Measurements from ENCODE around the gene COL19A1.
A peak's percentile ranks its signal among the peaks of the same experiment; 100 is the strongest.
"Not testable (repeated sequence)": the region's sequence is repeated elsewhere in the genome, so short reads cannot be mapped to it uniquely, and the experiment has no call there.

The COL19A1 gene

DNA sequence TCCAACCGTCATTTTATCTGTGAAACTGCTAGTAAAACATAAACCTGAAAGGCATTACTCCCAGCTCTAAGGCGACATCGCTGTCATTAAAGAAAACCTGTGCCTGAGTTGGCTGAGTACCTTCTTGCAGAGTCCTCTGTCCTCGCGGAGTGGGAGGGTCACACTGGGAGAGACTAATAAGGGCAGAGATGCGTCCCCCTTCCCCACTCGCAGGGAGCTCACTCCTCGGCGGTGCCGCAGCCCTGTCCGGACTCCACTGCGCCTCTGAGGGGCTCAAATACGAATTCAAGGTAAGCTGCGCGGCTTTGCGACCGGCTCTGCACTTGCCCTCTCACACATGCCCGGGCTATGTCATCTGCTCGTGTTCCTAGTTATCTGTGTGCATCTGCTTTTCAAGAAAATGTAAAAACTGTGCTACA is at the start of gene COL19A1:
COL19A1 (plus strand) TSS at position 206 of the 419 bp plus-strand sequence. CDS start 13,012 bp downstream, outside the sequence.
- no peak for DNase-seq

DNA sequence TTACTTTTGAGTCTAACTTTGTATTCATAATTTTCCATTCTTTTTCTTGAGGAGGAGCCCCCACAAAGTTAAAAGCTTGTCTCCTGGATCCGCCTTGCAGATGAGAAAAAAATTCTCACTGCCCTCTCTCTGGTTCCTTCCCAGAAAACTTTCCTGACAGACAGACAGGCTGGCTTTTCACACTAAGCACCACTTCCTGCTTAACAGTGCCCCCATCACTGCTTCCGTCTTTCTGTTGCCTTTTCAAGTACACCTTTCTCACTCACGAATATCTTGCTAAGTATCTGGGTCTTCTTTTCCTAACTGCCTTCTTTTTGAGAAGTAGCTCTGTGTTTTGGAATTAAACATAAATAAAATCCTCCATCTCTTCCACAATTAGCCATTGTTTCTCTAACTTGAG is 49.8 kb upstream of the COL19A1 start:
- DNase-seq, result no peak

DNA sequence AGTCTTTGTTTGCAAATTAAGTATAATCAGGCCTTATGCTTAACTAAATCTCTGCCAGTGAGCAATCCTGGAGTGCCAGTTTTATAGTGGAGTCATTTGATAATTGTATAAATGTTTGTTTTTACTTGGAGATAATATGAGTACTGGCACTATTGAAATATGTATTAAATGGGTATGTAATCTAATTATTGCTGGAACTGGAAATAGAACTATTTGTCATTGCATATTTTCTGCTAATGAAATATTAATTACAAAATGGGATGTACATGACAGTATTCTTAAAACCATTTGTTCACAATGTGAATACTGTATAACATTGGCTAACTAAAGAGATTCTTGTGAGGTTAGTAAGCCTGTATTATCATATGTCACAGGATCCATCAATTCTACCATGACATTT is 49.0 kb upstream of the COL19A1 start:
- no peak for DNase-seq

DNA sequence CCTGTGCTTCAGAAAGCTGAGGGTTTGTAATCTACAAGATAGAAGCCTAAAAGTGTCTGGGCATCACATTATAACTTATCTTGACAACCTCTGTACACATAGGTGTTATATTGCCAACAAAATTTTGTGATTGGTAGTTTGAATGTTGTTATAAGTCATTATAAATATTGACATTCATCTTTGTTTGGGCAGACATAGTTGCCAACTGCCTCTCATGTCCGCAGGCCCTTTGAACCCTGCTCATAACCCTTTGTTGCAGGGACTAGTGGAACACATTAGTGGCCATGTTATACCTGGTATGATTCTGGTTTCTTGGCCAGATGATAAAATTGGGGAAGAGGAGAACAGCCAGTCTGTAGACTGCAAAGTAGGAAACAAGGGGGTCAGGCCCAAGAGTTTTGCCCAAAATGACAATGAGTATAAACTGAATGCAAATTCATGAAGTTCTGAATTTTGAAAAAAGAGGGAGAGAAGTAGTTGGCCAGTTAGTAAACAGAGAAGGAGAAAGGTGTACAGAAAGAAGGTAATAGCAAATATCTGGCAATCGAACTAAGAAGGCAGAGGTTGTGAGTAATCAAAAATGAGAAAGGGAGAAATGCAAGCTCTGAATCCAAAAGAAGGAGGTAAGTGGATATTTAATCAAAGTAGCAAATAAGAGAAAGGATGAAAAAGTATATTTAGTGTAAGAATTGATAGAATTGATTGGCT is 48.0 kb upstream of the COL19A1 start:
- no peak for DNase-seq

DNA sequence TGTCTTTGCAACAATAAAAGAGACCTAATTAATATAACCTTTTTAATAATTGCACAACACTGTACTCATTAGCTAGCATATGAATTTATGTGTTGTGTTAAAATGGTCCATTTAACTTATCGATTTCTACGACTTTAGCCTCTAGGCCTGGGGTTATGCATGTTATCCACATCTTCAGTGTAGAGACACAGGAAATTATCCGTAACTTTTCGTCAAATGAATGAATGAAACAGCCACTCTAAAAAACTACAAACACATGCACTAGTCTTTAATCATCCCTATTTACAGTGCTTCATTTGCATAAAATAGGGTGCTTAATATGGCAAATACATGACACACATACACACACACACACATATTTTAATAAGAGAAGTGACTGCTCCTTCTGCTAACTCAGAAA is 47.2 kb upstream of the COL19A1 start:
- DNase-seq, result no peak

DNA sequence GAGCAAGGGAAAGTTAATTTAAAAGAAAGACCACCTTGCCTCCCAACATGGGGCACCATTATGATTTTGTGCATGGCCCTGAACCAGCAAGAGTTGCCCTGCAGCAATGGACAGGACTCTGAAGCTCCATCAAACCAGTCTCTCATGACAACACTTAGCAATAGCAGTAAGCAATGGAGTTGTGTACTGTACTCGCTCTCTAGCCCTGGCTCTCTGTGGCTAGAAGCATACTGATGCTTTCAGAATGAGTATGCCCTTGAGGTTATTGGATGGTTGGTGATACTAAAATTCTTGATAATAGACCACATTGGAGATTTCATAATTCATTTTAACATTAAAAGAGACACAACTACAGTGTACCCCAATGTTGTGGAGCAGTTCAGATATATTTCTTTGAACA is 46.3 kb upstream of the COL19A1 start:
- no peak for DNase-seq

DNA sequence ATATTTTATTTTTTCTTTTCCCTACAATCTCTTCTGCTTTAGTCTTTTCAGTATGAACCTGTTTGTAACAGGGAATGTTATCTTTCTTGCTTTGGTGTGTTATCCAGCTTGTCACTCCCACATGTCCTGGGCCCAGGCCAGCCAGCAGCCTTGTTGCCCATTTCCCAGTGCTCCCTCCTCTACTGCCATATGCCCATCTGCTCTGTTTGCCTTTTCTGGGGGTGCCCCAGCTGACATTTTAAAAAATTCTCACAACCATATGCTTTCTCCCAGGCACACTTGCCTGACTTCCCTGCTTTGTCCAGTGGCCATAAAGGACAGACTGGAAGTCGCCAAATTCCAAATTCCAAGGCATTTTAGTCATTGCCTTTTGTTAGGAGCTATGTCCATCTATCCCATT is 45.9 kb upstream of the COL19A1 start:
- DNase-seq, result no peak

DNA sequence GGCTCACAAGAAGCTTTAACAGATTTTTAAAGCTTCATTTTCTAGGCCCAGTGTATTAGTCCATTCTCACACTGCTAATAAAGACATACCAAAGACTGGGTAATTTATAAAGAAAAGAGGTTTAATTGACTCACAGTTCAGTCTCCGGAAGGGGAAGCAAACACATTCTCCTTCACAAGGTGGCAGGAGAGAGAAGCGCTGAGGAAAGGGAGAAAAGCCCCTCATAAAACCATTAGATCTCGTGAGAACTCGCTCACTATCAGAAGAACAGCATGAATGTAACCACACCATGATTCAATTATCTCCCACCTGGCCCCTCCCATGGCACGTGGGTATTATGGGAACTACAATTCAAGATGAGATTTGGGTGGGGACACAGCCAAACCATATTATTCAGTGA is 42.0 kb upstream of the COL19A1 start:
- DNase-seq, result not testable (repeated sequence)

DNA sequence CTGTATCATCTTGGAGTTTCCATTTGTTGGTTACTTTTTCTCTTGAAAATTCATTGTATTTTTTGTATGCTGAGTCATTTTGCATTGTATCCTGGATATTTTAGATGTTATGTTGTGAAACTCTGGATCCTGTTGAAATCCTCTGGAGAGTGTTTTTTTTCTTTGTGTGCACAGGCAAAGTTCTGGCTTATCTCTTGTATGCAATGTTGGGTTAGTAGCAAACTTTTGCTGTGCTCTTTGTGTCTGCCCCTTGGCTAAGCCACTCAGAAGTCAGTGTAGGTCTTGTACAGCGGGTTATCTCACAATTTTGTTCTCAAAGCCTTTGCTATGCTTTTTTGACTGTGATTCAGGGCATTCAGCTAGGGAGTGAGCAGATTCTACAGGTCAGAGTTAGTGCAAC is 40.5 kb upstream of the COL19A1 start:
- no peak for DNase-seq

DNA sequence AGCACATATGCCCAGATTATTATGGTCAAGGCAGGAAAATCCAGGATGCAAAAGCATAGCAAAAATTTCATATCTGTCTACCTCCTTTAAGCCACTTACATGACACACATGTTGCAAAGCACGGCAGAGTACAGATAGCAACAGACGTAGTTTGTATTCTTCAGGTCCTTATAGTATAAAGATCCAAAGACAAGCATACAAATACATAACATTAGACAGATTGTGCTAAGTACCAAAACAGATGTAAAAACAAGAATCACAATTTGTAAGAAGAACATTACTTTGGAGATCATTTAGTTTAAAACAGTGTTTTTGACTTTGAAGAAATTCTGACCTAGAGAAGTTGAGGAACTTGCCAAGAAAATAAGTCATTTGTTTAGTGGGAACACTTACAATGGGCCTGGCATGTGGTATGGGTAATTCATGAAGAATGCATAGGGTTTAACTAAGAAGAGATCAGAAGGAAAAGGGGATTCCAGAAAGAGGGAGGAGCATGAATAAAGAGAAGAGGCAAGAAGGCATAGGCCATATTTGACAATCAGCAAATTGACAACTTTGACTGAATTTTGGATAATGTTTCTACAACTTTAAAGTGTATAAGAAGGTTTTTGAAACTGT is 39.0 kb upstream of the COL19A1 start:
- no peak for DNase-seq

DNA sequence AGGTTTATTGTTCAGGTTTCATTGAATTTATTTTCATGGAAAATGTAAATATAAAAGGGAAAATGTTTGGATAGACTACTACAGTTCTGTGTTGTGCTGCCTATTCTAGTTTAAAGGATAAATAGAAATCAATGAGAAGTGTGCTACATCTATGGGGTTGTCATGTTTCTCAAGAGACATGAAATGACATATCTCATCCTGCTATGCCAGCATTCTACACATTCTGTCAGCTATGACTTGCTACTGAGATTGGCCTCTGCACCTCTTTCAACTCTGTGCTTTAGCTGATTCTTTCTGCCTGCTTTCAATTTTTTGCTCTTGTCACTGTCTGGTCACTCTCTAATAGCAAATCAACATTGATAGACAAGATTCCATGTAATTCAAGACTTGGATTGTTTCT is 33.8 kb upstream of the COL19A1 start:
- no peak for DNase-seq

DNA sequence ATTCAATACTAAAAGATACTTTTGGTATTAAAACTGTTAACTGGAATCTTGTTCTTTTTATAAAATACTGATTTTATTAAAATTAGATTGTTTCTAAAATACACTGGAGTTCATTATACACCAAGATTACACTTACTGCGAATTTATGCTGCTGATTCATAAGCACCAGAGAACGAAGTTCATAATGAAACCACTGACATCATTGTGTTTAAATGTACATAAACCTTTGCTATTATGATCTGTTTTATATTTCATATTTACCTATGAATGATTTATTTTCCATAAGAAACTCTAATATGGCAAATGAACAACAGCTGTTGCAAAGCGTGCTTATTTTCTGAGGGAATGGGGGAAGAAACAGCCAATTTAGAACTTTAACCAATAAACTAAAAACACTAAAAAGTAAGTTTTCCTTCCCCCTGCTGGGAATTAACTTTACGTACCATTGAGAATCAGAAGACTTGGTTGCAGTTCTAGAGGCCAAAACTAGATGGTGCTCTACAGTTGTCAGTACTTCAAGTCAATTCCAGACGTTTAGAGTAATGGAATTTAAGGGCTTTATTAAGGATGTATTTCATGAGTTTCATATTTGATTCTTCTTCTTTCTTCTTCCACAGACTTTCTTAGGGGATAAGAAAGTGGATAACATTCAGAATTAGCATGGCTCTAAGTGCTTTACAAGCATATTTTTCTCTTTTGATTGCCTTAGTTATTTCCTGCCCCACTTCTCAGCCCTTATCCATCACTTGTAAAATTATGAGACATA is 30.8 kb upstream of the COL19A1 start:
- DNase-seq, result peak; percentile 52 to 73 (median 70)

DNA sequence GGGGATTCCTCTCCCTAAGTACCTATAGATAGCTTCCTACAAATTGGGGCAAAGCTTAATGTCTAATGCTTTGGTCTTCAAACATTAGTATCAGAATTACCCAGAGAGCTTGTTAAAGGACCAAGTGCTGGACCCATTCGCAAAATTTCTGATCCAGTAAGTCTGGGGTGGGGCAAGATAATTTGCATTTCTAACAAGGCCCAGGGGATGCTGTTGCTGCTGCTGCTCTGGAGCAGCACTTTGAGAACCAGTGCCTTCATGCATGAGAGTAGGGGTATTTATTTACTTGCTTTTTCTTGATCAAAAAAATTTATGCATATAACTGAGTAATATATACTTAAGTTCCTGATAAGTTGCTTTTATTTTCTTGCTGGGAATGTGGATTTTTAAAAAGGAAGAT is 24.5 kb upstream of the COL19A1 start:
- no peak for DNase-seq

DNA sequence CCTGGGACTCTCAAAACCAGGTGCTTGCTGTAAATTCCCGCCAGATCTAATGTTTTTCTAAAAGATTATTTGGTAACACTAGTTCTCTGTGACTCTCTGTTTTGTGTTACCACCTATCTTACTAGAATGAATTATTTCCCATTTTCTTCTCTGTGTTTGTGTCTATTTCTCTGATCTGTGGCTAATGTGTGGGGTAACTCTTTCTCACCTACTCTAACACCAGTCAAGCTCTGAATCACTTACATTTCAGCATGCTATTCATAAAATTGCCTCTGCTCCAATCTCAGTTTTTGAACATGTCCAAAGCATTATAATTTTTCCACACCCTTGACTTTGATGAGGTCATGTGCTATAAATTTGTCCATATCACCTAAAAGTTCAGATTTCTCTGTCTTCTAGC is 23.2 kb upstream of the COL19A1 start:
- DNase-seq, result no peak

DNA sequence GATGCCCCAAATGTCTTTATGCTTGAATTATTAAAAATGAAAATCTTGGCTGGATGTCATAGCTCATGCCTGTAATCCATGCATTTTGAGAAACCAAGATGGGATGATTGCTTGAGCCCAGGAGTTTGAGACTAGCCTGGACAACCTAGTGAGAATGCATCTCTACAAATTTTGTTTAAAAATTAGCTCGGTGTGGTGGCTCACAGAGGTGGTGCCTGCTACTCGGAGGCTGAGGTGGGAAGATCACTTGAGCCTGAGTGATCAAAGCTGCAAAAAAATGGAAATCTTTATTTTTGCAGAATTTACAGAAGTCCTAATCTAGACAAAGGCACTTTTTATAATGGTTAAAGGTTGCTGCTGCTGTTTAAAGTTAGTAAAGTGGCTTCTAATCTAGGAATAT is 20.0 kb upstream of the COL19A1 start:
- no peak for DNase-seq

DNA sequence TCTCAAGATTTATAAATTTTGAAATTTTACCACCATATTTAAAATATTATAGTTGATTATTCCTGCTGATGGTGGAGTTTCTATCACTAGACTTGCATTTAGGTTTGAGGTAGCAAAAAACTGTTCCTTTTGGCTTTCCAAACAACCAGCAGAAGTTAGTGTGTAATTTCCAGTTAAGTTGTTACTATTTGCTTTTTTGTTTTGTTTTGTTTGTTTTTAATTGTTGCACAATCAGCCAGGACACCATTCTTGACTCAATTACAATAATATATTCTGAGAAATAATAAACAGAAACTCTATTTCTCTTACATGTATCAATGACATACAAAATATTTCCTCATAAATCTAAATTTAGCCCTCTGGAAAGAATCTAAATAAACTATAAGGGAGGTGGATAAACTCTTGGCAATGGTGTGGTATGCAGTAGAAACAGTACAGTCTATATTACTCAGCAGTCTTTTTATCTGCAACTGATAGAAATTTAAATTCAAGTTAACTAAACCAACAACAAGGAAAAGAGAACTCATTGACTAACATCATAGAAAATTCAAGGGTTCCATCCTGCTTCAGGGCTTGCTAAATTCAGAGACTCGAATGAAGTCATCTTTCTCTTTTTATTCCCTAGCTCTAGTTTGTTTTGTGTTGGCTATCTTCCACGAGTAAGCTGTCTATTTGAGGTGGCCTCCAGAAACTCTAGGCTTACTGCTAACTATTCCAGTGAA is 19.4 kb upstream of the COL19A1 start:
- no peak for DNase-seq

DNA sequence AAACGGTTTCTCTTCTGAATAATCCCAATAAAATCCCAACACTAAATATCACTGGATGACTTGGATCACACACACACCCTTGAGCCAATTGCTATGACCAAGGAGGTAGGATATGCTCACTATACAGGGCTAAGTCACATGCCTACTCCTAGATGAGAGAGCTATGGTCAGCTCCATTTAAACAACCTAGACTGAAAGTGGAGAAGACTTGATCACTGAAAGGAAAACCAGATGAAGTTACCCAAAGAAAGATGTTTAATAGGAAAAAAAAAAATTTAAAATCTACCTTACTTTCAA is 18.9 kb upstream of the COL19A1 start:
- no peak for DNase-seq

DNA sequence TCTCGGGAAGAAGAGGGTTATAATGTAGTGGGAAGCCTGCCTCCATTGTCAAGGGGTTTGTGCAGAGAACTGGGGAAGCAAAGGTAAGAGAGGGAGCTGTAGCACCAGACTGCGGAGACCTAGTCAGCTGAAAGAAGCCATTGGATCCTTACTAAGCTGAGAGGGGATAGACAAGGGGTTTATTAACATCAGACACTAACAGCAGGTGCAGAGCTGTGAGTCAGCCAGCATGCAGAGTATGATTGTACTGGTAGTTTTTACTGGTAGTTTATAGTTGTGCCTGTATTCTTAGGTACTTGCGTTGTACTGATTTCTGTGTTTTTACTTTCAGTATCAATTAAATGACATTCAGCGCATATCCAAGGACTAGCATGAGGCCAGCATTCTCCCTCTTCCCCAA is 17.8 kb upstream of the COL19A1 start:
- no peak for DNase-seq

DNA sequence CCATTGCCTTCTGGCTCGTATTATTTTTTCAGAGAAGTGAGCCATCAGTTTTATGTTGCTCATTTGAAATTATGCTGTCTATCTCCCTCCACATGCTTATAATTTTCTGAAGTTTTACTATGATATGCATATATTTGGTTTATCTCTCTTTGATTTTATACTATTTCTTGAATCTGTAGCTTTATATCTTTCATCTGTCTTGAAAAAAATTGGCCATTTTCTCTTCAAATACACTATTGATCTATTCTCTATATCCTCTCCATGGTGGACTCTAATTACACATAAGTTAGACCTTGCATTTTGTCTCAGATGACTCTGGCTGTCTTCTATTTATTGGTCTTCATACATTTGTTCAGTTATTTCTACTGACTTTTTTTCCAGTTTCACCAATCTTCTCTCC is 13.7 kb upstream of the COL19A1 start:
- DNase-seq, result no peak

DNA sequence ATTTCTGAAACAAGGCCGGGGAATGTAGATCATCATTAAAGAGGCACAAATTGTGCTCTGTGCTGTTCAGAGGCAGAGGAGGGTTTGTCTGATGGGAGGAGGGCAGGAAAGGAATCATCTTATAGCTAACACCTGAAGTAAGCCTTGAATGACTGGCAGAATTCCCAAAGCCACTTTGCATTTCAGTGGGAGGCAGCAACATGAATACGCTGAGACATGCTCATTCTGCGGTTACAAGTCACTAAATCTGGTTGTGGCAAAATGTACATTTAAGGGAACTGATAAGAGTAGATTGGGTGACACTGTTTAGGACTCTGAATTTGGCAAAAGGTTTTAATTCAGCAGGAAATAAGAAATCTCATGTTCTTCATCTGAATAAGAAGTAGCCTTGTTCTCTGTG is 4.4 kb upstream of the COL19A1 start:
- DNase-seq, result no peak

DNA sequence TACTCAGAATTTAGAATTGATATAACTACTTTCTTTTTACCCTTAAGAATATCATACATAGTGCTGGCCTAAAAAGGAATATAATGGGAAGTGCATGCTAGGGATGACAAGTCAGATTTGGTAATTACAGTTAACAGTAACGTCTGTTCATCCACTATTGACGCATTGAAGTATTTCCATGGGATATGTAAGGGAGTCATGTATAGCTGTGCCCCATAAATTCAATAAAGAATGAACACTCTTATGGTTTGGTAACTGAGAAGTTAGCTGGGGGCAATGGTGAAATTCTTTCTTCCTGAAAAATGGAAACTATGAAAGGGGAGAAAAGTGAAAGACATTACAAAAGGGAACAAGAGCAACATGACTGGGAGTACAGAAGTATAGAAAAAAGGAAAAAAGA is 2.6 kb upstream of the COL19A1 start:
- DNase-seq, result no peak

DNA sequence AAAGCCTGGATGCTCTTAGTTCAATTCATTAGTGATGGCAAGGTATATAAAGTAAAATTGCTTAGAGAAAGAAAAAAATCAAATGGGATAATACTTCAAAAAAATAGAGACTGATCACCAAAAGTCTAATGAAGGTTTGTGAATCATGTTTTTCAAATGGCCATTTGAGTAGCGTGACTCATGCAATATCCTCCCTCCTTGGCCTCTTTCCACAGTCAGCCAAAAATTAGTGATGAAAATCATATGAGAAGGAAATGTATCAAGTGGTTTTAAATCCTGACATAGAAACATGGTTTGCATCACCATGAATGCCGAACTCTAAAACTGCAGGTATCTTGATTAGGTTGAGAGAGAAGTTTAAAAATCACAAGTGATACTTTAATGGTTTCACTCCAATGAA is 1.2 kb upstream of the COL19A1 start:
- DNase-seq, result peak in 1 of 3 donors; percentile 22

DNA sequence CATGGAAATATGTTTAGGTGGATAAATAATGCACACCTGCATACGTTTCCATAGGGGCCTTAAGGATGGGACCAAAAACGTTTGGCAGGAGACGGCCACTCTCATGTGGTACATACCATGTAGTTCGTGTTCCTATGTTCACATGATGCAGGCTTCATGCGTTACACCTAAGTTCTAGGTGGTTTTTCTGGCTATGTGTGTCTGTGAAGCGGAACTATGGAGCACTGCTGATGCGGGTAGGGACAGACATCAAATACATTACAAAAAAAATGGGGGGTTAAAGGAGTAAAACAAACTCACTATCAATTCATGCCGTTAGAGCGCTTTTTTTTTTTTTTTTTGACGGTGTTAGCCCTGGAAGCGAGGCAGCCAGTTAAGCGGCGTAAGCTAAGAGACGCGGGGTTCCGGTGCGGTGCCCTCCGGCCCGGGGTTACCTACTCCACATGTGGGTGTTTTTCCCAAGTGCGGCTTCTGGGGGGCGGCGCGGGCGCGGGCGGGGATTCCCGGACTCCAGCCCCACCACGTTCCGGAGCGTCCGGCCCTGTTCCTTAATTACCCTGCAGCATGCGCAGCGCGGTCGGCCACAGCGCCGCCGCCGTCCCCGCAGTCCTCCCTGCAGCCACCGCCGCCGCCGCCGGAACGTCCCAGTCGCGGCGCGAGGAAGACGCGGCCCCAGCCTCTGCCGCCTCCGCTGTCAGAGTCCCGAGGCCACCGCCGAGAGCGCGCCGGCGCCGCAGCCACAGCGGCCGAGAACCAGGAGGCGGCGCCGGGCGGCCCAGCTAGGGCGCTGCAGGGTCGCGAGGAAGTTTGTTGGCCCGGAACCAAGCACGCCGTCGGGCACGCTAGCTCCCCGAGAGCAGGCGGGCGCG is 648 bp downstream of the COL19A1 start:
- DNase-seq, result peak; percentile 47 to 82 (median 65)

All from suppressor macrophage treated with lipopolysaccharide for 1 hour (primary cell).